ENCODE data around the gene IMPA2. TPM values are rescaled to one million over a fixed set of nuclear protein-coding genes. Genes with fewer than 3 reads are reported as not detected.

IMPA2 gene
- total and polyA plus RNA-seq, 2 of the 4 experiments (the other 2 are of a cell fraction) = 5.4 to 5.5 TPM

DNA sequence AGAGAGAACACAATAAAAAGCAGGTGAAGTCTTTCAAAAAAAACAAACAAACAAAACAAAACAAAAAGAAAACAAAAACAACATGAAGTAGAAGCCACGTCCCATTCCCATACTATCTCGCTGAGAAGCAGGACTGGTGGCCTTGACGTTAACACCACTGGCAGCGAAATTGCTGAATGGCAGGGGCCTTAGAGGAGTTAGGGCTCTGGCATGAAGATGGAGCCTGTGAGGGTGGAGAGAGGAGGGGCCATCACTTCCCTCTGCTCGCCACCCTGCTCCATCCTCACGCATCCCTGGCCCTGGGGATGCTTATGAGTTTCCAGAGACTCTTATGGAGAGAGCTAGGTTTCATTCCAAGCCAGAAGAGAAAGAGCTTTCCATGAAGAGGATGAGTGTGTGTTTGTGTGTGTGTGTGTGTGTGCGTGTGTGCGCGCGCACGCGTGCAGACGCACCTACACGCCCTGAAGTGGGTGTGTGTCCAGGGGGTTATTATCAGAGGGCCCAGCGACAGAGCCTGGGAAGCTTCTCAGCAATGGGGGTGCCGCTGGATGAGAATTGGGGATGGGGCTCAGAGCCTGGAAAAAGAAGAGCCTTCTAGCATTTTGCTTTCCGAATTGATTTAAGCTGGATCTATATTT is 20.4 kb upstream of the IMPA2 start:
- H2AFZ ChIP-seq (replicated peaks; ENCODE audit: low read length, poor library complexity) = peak overlapping the region; percentile 16

More for the DNA sequence above, 20.4 kb upstream of the IMPA2 start:
- Histone ChIP-seq H2AK9ac (replicated peaks; ENCODE audit: low read depth, low read length, poor library complexity) (no peak overlapping the region), H3K9me1 (ENCODE audit: insufficient read depth, low read length) (no peaks in the 10 kb centered on the region), H3K27ac (ENCODE audit: insufficient read depth, low read length) (no peak overlapping the region), H3K79me1 (ENCODE audit: low read depth in 1 of 2, low read length in 2 of 2) (no peaks in the 10 kb centered on the region), H2BK15ac (ENCODE audit: low read depth, low read length) (peak overlapping the region; percentile 27; the same call in 2 of the 3 replicates), H2BK120ac (ENCODE audit: low read depth, low read length) (peak overlapping the region; percentile 64; the same call in 1 of the 2 replicates), H3K36me3 (ENCODE audit: control insufficient read depth, insufficient read depth, low read length) (no peaks in the 10 kb centered on the region), H4K8ac (ENCODE audit: low read depth in 2 of 2, low read length in 2 of 2) (no peak overlapping the region), H3K4me2 (ENCODE audit: low read depth, low read length) (no peak overlapping the region), H2BK5ac (ENCODE audit: low read depth, low read length, poor library complexity, severe bottlenecking) (no peak overlapping the region), H2AK5ac (ENCODE audit: low read depth, low read length) (peak overlapping the region; percentile 75; the same call in 1 of the 2 replicates), H4K5ac (ENCODE audit: low read depth, low read length) (no peak overlapping the region), H3K4ac (ENCODE audit: low read depth, low read length) (no peak overlapping the region; the same call in 1 of the 2 replicates), H3K4me3 (ENCODE audit: insufficient read depth, low read depth, low read length) (no peak overlapping the region), H3K4me1 (ENCODE audit: control insufficient read depth, insufficient read depth, low read length) (peaks cover 11% of the 10 kb centered on the region), H3K14ac (replicated peaks; ENCODE audit: low read depth, low read length) (no peak overlapping the region), H3K23ac (ENCODE audit: low read depth, low read length) (no peak overlapping the region), H3K27me3 (ENCODE audit: control insufficient read depth, insufficient read depth, low read length) (no peaks in the 10 kb centered on the region), H3K18ac (ENCODE audit: low read depth, low read length) (no peak overlapping the region; the same call in 1 of the 2 replicates), H3K9ac (ENCODE audit: low read depth, low read length) (no peak overlapping the region), H3K9me3 (ENCODE audit: control insufficient read depth, insufficient read depth, low read length) (peaks cover 9% of the 10 kb centered on the region), H4K20me1 (ENCODE audit: insufficient read depth, low read length) (no peaks in the 10 kb centered on the region), H2BK20ac (ENCODE audit: low read depth, low read length) (no peak overlapping the region), H3K56ac (ENCODE audit: extremely low read depth, insufficient read depth, low read length) (no peak overlapping the region), H4K91ac (ENCODE audit: insufficient read depth, low read depth, low read length) (peak overlapping the region; percentile 56; the same call in 1 of the 2 replicates)
- DNase-seq = no peak
- CTCF ChIA-PET = no interaction called here
- ATAC-seq (ENCODE audit: low read depth) = no peak
- no CpG with 5 or more reads among the region's 17 CpGs for WGBS, 2 experiments (ENCODE audit: extremely low coverage in 2 of 2, insufficient read length in 1 of 2)
- TF ChIP-seq, protein P1, sequence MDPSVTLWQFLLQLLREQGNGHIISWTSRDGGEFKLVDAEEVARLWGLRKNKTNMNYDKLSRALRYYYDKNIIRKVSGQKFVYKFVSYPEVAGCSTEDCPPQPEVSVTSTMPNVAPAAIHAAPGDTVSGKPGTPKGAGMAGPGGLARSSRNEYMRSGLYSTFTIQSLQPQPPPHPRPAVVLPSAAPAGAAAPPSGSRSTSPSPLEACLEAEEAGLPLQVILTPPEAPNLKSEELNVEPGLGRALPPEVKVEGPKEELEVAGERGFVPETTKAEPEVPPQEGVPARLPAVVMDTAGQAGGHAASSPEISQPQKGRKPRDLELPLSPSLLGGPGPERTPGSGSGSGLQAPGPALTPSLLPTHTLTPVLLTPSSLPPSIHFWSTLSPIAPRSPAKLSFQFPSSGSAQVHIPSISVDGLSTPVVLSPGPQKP (IDR thresholded peaks at IDR 0.05; ENCODE audit: borderline replicate concordance, low read depth, low read length) = no peak
- BruUV-seq (replicated peaks) = no TSS peak
- in situ Hi-C loops (cut with MboI; ENCODE audit: low sequenced_read_pairs) (no loop called here), dilution Hi-C loops (cut with HindIII; ENCODE audit: low sequenced_read_pairs, unreplicated experiment) (no loop called here), intact Hi-C loops (cut with micrococcal nuclease) (no loop called here)
- POLR2A ChIA-PET (ENCODE audit: unreplicated experiment) = no interaction called here
